Purkinje cell (primary cell): ENCODE data around the gene ACOT8. TPM values are rescaled to one million over a fixed set of nuclear protein-coding genes. Genes with fewer than 3 reads are reported as not detected.

Experiments used
- polyA plus RNA-seq: library from polyadenylated mRNA; unstranded; fragments of >200 nt; fragmentation: Nextera tagmentation; gene quantifications from 2 replicates; pipeline ENCODE4 v1.2.1, GENCODE V29; 2014

The ACOT8 gene
- 22.9 and 23.8 TPM in 2 replicates for polyA plus RNA-seq

GRCh38 chr20:45857114-45857881, at the start of gene ACOT8, which contains the start of gene ZSWIM3:
Gene ACOT8, minus strand, starts transcription at chr20:45857392. Its CDS starts 77 bp downstream, at chr20:45857315.
Gene ZSWIM3, plus strand, starts transcription at chr20:45857614. Its CDS starts 212 bp downstream, at chr20:45857826.

GRCh38 chr20:45890985-45891983, 34.1 kb upstream of the ACOT8 start, which contains the start of the genes CTSA and NEURL2:
Gene CTSA, plus strand, starts transcription at chr20:45891335. Its CDS starts 234 bp downstream, at chr20:45891569.
Gene NEURL2, minus strand, starts transcription at chr20:45891208. Its CDS starts 217 bp downstream, at chr20:45890991.

DNA sequence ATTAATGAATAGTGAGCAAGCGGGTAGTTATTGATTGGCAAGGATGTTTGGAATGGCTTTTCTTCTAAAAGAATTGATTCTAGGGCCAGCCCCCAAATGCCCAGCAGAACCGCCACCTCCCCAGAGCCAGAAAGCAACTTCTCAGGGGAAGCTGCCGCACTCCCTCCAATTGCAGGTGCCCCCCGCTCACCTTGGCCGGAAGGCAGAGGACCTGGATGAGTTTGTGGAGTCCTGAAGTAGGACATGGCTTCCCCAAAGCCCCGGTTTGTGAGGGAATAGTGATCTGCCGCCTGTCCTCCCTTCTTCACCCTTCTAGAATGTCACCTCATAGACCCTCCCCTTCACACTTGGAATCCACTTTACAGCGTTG, 30.1 kb upstream of the ACOT8 start, which contains the start of gene SPATA25:
TSS of gene SPATA25 (minus strand) at position 277 of the 370 bp plus-strand sequence. CDS start at position 245, 32 bp downstream.

GRCh38 chr20:45880988-45881788, 24.0 kb upstream of the ACOT8 start, which contains the start of gene ZSWIM1:
Gene ZSWIM1, plus strand, starts transcription at chr20:45881227. Its CDS starts 1,366 bp downstream, at chr20:45882593.

GRCh38 chr20:45833030-45833882, 23.9 kb downstream of the ACOT8 start, which contains the start of gene SNX21:
Gene SNX21, plus strand, starts transcription at chr20:45833799. Its CDS starts 121 bp downstream, at chr20:45833920.

DNA sequence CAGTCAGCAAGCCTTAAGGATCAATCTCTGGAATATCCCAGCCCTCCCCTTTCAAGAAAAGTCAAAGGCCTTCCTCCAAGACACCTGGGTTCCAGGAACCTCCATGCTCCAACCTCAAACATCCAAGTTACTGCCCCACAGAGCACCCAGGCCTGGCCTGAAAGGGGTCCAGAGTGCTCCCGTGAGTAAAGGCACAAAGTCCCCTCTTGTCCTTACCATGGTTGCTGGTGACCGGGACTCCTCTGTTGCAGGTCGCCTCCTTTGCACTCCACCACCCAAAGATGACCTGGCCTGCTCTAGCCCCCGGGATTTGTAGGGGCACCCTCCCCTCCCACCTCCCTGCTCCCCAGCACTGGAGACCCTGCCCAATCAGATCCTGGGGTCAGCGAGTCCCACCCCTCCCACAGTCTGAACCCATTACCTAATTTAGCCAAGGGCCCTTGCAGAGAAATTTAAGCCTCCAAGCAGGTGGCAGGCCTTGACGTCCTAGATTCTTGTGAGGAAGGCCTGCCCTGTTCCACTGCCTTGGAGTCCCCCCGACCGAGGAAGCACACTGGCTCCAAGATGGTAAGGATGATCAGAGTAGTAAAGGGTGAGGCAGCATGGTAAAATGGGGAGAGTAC, 30.1 kb downstream of the ACOT8 start, which contains the start of gene TNNC2:
TSS of gene TNNC2 (minus strand) at position 283 of the 623 bp plus-strand sequence. CDS start at position 219, 64 bp downstream.

DNA sequence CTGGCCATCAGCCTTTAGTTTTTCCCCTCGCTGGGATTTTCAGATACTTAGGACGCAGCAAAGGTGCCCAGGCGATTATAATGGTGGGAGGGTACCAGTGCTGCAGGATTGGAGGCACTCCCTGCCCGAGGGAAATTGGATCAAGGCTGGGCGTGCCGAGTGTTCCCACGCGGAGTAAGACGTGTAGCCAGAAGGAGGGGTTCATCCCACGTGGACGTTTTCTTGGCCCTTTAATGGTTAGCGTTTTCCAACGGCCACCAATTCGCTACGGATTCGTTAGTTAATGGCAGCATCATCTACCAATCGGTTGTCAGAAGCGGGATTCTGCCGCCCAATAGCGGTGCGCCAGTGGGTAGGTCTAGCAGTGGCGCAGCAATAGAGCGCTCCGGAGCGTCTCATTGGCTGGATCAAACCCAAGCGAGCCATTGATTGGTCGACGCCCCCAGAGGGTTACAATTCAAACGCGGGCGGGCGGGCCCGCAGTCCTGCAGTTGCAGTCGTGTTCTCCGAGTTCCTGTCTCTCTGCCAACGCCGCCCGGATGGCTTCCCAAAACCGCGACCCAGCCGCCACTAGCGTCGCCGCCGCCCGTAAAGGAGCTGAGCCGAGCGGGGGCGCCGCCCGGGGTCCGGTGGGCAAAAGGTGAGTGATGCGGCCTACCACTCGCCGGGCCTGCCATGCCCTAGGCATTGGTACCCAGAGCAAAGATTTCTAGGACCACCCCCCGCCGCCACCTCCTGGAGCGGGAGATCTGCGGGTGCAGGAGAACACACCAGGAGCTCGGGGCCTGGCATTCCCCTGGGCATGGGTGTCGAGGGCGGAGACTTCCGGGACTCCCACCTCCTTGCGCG, 44.8 kb downstream of the ACOT8 start, which contains the start of gene UBE2C:
TSS of gene UBE2C (plus strand) at position 488 of the 849 bp plus-strand sequence. CDS start at position 540, 52 bp downstream.

Other genes with a start within 250 kb of the ACOT8 start
- gene WFDC10A, start 227.7 kb downstream of the ACOT8 start, polyA plus RNA-seq = not detected in 2 replicates
- gene WFDC9, start 226.1 kb downstream of the ACOT8 start, polyA plus RNA-seq = not detected in 2 replicates
- gene WFDC11, start 187.2 kb downstream of the ACOT8 start, polyA plus RNA-seq = not detected in 2 replicates
- gene WFDC13, start 155.4 kb downstream of the ACOT8 start, polyA plus RNA-seq = not detected in 2 replicates
- not detected in 2 replicates for gene WFDC10B, start 152.4 kb downstream of the ACOT8 start, polyA plus RNA-seq
- not detected in 2 replicates for gene SPINT4, start 135.0 kb downstream of the ACOT8 start, polyA plus RNA-seq
- gene WFDC3, start 65.5 kb downstream of the ACOT8 start, polyA plus RNA-seq = 3.9 and 7.5 TPM in 2 replicates
- gene DNTTIP1, start 65.4 kb downstream of the ACOT8 start, polyA plus RNA-seq = 13.8 and 27.6 TPM in 2 replicates
- not detected in 2 replicates for gene UBE2C, start 44.7 kb downstream of the ACOT8 start, polyA plus RNA-seq
- gene TNNC2, start 30.1 kb downstream of the ACOT8 start, polyA plus RNA-seq = 3.8 TPM in 1 of 2 replicates, not detected in the other
- gene SNX21, start 23.6 kb downstream of the ACOT8 start, polyA plus RNA-seq = 2.8 and 3.2 TPM in 2 replicates
- 0.11 and 0.56 TPM in 2 replicates for gene ZSWIM3, start 222 bp upstream of the ACOT8 start, polyA plus RNA-seq
- 1.1 and 2.1 TPM in 2 replicates for gene ZSWIM1, start 23.8 kb upstream of the ACOT8 start, polyA plus RNA-seq
- not detected in 2 replicates for gene SPATA25, start 30.2 kb upstream of the ACOT8 start, polyA plus RNA-seq
- gene NEURL2, start 33.8 kb upstream of the ACOT8 start, polyA plus RNA-seq = 0.50 TPM in 1 of 2 replicates, not detected in the other
- gene CTSA, start 33.9 kb upstream of the ACOT8 start, polyA plus RNA-seq = 44.1 and 45.1 TPM in 2 replicates
- gene PLTP, start 54.8 kb upstream of the ACOT8 start, polyA plus RNA-seq = 22.6 and 37.3 TPM in 2 replicates
- gene PCIF1, start 77.3 kb upstream of the ACOT8 start, polyA plus RNA-seq = 5.7 and 8.0 TPM in 2 replicates
- 1.6 and 2.7 TPM in 2 replicates for gene ZNF335, start 114.8 kb upstream of the ACOT8 start, polyA plus RNA-seq
- gene MMP9, start 151.5 kb upstream of the ACOT8 start, polyA plus RNA-seq = not detected in 2 replicates
- gene SLC12A5, start 171.8 kb upstream of the ACOT8 start, polyA plus RNA-seq = 332 and 498 TPM in 2 replicates
- 2.1 and 2.8 TPM in 2 replicates for gene NCOA5, start 232.6 kb upstream of the ACOT8 start, polyA plus RNA-seq